Measurements from ENCODE around the gene FOXO3. TPM values are rescaled to one million over a fixed set of nuclear protein-coding genes. Genes with fewer than 3 reads are reported as not detected.

Gene FOXO3
- total RNA-seq, 2 donors from 2014 or later = 16.4 to 20.3 TPM

DNA sequence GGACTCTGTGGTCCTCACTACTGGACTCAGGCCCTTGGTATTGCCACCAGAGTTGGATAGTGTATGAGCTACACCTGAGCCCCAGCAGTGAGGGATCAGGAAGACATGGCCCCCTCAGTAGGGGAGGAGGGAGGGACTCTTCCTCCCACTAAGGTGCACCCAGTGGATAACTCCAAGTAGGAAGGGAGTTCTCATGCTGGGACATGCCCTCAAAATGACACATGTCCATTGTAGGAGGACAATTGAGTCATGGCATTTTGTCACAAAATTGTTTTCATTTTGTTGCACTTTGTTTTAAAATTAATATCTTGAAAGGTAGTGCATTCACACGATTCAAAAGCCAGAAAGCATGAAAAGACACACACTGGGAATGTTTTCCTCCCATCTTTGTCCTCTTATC lies 127.2 kb downstream of the FOXO3 start:
- Mint-ChIP-seq H3K9me3 (no peaks in the 10 kb centered on the region), H3K27ac (no peak overlapping the region), H3K4me1 (peaks cover 11% of the 10 kb centered on the region), H3K4me3 (no peak overlapping the region), H3K27me3 (ENCODE audit: insufficient read depth) (no peaks in the 10 kb centered on the region), H3K36me3 (ENCODE audit: low read depth) (peaks cover 11% of the 10 kb centered on the region)
- no peak for DNase-seq
- Histone ChIP-seq H3K4me1 (ENCODE audit: control insufficient read depth, insufficient read depth, low read length) (no peaks in the 10 kb centered on the region), H3K36me3 (ENCODE audit: control insufficient read depth, insufficient read depth, low read length) (no peaks in the 10 kb centered on the region), H3K27ac (ENCODE audit: low read depth, low read length) (no peak overlapping the region), H3K9ac (ENCODE audit: extremely low read depth, low read length, poor library complexity, severe bottlenecking) (no peak overlapping the region), H3K4me3 (ENCODE audit: low read length) (no peak overlapping the region), H3K27me3 (ENCODE audit: control insufficient read depth, insufficient read depth, low read length, poor library complexity, severe bottlenecking) (no peaks in the 10 kb centered on the region), H3K9me3 (ENCODE audit: control insufficient read depth, low read length) (no peaks in the 10 kb centered on the region)
- 88% methylated on average over 1 of the region's 1 CpG; no CpG with 5 or more reads in 1 of the 2 experiments for WGBS, 2 experiments (ENCODE audit: insufficient coverage in 1 of 2, insufficient read length in 1 of 2)
- TF ChIP-seq, protein P1, sequence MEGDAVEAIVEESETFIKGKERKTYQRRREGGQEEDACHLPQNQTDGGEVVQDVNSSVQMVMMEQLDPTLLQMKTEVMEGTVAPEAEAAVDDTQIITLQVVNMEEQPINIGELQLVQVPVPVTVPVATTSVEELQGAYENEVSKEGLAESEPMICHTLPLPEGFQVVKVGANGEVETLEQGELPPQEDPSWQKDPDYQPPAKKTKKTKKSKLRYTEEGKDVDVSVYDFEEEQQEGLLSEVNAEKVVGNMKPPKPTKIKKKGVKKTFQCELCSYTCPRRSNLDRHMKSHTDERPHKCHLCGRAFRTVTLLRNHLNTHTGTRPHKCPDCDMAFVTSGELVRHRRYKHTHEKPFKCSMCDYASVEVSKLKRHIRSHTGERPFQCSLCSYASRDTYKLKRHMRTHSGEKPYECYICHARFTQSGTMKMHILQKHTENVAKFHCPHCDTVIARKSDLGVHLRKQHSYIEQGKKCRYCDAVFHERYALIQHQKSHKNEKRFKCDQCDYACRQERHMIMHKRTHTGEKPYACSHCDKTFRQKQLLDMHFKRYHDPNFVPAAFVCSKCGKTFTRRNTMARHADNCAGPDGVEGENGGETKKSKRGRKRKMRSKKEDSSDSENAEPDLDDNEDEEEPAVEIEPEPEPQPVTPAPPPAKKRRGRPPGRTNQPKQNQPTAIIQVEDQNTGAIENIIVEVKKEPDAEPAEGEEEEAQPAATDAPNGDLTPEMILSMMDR (conservative IDR thresholded peaks at IDR 0.05) = no peak

DNA sequence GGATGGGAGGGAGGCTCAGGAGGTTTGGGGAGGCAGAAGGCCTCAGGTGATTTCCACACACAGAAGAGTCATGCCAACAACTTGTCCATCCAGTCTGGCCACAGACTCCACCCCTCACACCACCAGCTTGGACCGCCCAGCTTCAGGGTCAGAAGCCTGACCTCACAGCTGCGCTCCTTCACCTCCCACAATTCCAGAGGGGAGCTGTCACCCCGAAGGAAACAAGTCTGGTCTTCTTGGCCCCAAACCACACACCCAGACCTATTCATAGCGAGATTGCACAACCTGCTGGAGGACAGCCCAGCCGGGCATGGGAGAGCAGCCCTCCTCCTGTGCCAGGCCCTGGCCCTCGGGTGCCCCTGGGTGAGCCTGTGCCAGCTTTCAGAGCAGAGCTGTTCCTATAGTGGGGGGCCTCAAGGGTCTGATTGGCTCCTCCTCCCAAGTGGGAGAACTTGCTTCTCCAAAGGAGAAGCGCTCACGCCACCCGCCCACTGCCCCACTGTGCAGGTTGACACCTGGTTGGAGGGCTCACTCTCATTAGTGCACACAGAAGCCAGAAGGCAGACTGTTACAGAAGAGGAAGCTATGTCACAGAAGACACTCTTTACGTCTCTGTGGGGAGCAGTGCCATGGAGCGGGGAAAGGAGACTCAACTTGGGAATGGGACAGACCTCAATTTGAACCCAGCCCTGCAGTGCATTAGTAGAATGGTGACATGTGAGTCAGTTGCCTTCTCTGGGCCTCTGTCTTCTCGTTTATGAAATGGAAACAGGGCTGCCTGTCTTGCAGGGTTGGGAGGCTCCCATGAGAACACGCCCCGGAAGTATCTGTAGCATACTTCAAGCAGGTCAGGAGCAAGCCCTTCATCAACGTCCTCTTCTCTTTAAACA lies 128.8 kb downstream of the FOXO3 start:
- Histone ChIP-seq H3K27ac (ENCODE audit: low read depth, low read length) (no peak overlapping the region), H3K9ac (ENCODE audit: extremely low read depth, low read length, poor library complexity, severe bottlenecking) (no peak overlapping the region), H3K9me3 (ENCODE audit: control insufficient read depth, low read length) (no peaks in the 10 kb centered on the region), H3K4me1 (ENCODE audit: control insufficient read depth, insufficient read depth, low read length) (no peaks in the 10 kb centered on the region), H3K4me3 (ENCODE audit: low read length) (no peak overlapping the region), H3K27me3 (ENCODE audit: control insufficient read depth, insufficient read depth, low read length, poor library complexity, severe bottlenecking) (no peaks in the 10 kb centered on the region), H3K36me3 (ENCODE audit: control insufficient read depth, insufficient read depth, low read length) (no peaks in the 10 kb centered on the region)
- DNase-seq = peak; percentile 35
- Mint-ChIP-seq H3K27me3 (ENCODE audit: insufficient read depth) (no peaks in the 10 kb centered on the region), H3K9me3 (no peaks in the 10 kb centered on the region), H3K27ac (no peak overlapping the region), H3K4me3 (no peak overlapping the region), H3K4me1 (peaks cover 8% of the 10 kb centered on the region), H3K36me3 (ENCODE audit: low read depth) (peaks cover 11% of the 10 kb centered on the region)
- 90 to 98% methylated on average over 9 to 15 of the region's 15 CpGs for WGBS, 2 experiments (ENCODE audit: insufficient coverage in 1 of 2, insufficient read length in 1 of 2)
- TF ChIP-seq, protein P1 (conservative IDR thresholded peaks at IDR 0.05) = no peak

DNA sequence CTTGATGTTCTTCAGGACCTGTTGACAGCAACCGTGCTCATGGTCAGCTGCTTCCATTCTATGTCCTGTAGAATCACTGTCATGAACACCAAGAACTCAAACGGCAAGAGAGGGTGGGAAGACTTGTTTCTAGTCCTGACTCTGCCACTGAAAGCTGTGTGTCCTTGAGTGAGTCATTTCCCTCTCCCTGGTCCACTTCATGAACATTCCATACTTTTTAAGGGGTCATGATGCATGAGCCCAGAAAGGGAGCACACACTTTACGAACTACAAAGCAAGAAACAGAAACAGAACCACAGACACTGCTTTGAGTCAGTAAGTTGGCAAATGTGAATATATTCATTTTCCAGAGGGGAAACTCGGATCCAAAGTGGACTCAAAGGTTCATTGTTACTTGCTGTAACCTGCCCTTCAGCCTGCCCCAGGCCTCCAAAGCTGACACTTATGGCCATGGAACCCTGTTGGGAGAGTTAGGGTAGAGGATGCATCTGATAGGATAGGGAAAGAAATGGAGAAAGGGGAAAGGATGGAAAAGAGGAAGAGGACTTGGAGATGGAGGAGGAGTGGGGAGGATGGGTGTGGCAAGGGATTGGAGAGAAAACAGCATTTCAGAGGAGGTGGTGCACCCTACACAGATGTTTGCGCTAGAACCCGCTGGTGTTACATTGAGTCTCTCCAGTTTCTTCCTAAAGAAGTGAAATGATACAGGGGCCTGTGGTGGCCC lies 129.8 kb downstream of the FOXO3 start:
- Mint-ChIP-seq H3K36me3 (ENCODE audit: low read depth) (peaks cover 11% of the 10 kb centered on the region), H3K4me1 (peaks cover 5% of the 10 kb centered on the region), H3K27me3 (ENCODE audit: insufficient read depth) (no peaks in the 10 kb centered on the region), H3K4me3 (no peak overlapping the region), H3K9me3 (no peaks in the 10 kb centered on the region), H3K27ac (no peak overlapping the region)
- DNase-seq = peak; percentile 30
- Histone ChIP-seq H3K9ac (ENCODE audit: extremely low read depth, low read length, poor library complexity, severe bottlenecking) (no peak overlapping the region), H3K27ac (ENCODE audit: low read depth, low read length) (no peak overlapping the region), H3K9me3 (ENCODE audit: control insufficient read depth, low read length) (no peaks in the 10 kb centered on the region), H3K4me1 (ENCODE audit: control insufficient read depth, insufficient read depth, low read length) (no peaks in the 10 kb centered on the region), H3K36me3 (ENCODE audit: control insufficient read depth, insufficient read depth, low read length) (no peaks in the 10 kb centered on the region), H3K4me3 (ENCODE audit: low read length) (no peak overlapping the region), H3K27me3 (ENCODE audit: control insufficient read depth, insufficient read depth, low read length, poor library complexity, severe bottlenecking) (no peaks in the 10 kb centered on the region)
- 88 to 95% methylated on average over 4 to 6 of the region's 6 CpGs for WGBS, 2 experiments (ENCODE audit: insufficient coverage in 1 of 2, insufficient read length in 1 of 2)
- TF ChIP-seq, protein P1 (conservative IDR thresholded peaks at IDR 0.05) = no peak
